HL-60 (cell line): ENCODE data around the gene CENPC.
"Not testable (repeated sequence)": the region's sequence is repeated elsewhere in the genome, so short reads cannot be mapped to it uniquely, and the experiment has no call there.

Experiments used
- DNase-seq, 2 experiments: peaks; one replicate each; pipeline ENCODE4 v3.0.0-alpha.2; 2010 to 2020; ENCODE audit warnings: low read depth in 1 of 2, low spot score in 1 of 2
- H3K27ac ChIP-seq: fragments of 250-450 bp; sonication (Bioruptor Pico); replicated peaks from 2 replicates; pipeline ENCODE4 v1.5.1; 2020; ENCODE audit warnings: mild to moderate bottlenecking, moderate library complexity
- H3K27me3 ChIP-seq: fragments of 250-450 bp; sonication (Bioruptor Pico); 2 replicates; pipeline ENCODE4 v1.5.1; 2021; ENCODE audit warnings: mild to moderate bottlenecking, moderate library complexity; ENCODE audit not compliant: insufficient read depth, poor library complexity, severe bottlenecking
- H3K4me3 ChIP-seq: replicated peaks from 2 replicates; pipeline ENCODE4 v1.5.1; 2011; ENCODE audit warnings: mild to moderate bottlenecking, control low read depth, low read length; ENCODE audit not compliant: insufficient read depth
- GABPA ChIP-seq: IDR thresholded peaks from 2 replicates; pipeline ENCODE4 v1.6.1; 2012; ENCODE audit warnings: low read depth
- POLR2AphosphoS5 ChIP-seq: IDR thresholded peaks from 2 replicates; pipeline ENCODE4 v1.6.1; 2012; ENCODE audit warnings: low read depth
- SPI1 ChIP-seq: IDR thresholded peaks from 2 replicates; pipeline ENCODE4 v1.6.1; 2012; ENCODE audit warnings: low read depth, mild to moderate bottlenecking, borderline replicate concordance
- TF ChIP-seq, protein P1 (sequence below): IDR thresholded peaks from one replicate; pipeline ENCODE4 v1.5.1; 2011; ENCODE audit warnings: low read length, control low read depth, inconsistent platforms; ENCODE audit not compliant: insufficient read depth
- TF ChIP-seq, protein P2 (sequence below): IDR thresholded peaks from 2 replicates; pipeline ENCODE4 v1.6.1; 2012; ENCODE audit warnings: low read depth; ENCODE audit not compliant: insufficient replicate concordance

CENPC gene

DNA sequence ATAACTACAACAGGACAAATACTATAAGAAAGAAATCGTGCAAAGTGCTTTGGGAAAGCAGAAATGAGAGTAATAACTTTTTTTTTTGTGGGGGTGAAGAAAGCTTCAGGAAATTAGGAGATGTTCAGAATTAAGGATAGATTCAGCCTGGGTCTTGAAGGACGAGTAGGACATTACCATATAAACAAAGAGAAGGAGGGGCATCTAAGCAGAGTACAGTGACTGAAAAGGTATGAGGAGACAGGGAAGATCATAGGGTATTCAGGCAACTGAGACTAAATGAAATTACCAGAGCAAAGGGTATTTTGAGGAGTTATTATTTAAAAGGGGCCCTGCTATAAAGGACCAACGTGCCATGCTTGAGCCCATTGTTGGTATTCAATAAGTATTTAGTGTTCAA lies 10.1 kb upstream of the CENPC start:
- Histone ChIP-seq H3K4me3 (no peak overlapping the region), H3K27ac (no peak overlapping the region), H3K27me3 (no peaks in the 10 kb centered on the region)
- TF ChIP-seq POLR2AphosphoS5 (no peak), GABPA (no peak), SPI1 (no peak)
- TF ChIP-seq, protein P1, sequence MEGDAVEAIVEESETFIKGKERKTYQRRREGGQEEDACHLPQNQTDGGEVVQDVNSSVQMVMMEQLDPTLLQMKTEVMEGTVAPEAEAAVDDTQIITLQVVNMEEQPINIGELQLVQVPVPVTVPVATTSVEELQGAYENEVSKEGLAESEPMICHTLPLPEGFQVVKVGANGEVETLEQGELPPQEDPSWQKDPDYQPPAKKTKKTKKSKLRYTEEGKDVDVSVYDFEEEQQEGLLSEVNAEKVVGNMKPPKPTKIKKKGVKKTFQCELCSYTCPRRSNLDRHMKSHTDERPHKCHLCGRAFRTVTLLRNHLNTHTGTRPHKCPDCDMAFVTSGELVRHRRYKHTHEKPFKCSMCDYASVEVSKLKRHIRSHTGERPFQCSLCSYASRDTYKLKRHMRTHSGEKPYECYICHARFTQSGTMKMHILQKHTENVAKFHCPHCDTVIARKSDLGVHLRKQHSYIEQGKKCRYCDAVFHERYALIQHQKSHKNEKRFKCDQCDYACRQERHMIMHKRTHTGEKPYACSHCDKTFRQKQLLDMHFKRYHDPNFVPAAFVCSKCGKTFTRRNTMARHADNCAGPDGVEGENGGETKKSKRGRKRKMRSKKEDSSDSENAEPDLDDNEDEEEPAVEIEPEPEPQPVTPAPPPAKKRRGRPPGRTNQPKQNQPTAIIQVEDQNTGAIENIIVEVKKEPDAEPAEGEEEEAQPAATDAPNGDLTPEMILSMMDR = no peak
- TF ChIP-seq, protein P2, sequence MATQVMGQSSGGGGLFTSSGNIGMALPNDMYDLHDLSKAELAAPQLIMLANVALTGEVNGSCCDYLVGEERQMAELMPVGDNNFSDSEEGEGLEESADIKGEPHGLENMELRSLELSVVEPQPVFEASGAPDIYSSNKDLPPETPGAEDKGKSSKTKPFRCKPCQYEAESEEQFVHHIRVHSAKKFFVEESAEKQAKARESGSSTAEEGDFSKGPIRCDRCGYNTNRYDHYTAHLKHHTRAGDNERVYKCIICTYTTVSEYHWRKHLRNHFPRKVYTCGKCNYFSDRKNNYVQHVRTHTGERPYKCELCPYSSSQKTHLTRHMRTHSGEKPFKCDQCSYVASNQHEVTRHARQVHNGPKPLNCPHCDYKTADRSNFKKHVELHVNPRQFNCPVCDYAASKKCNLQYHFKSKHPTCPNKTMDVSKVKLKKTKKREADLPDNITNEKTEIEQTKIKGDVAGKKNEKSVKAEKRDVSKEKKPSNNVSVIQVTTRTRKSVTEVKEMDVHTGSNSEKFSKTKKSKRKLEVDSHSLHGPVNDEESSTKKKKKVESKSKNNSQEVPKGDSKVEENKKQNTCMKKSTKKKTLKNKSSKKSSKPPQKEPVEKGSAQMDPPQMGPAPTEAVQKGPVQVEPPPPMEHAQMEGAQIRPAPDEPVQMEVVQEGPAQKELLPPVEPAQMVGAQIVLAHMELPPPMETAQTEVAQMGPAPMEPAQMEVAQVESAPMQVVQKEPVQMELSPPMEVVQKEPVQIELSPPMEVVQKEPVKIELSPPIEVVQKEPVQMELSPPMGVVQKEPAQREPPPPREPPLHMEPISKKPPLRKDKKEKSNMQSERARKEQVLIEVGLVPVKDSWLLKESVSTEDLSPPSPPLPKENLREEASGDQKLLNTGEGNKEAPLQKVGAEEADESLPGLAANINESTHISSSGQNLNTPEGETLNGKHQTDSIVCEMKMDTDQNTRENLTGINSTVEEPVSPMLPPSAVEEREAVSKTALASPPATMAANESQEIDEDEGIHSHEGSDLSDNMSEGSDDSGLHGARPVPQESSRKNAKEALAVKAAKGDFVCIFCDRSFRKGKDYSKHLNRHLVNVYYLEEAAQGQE = no peak
- DNase-seq = no peak

DNA sequence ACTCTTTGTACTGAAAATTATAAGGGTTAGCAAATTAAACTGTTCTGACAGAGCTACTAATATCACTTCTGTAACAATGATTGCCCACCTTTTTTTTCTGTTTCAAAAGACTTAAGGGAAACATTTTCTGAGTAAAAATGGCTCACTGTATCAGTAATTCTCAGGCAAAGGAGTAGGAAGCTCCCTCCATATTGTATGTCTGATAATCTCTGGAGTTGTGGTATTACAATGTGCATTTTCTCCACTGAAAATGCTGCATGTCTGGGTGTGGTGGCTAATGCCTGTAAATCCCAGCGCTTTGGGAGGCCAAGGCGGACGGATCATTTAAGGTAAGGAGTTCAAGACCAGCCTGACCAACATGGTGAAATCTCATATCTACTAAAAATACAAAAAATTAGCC lies 8.8 kb upstream of the CENPC start:
- Histone ChIP-seq H3K27ac (no peak overlapping the region), H3K27me3 (no peaks in the 10 kb centered on the region), H3K4me3 (no peak overlapping the region)
- no peak for DNase-seq
- no peak for TF ChIP-seq POLR2AphosphoS5
- TF ChIP-seq, protein P1 = no peak

DNA sequence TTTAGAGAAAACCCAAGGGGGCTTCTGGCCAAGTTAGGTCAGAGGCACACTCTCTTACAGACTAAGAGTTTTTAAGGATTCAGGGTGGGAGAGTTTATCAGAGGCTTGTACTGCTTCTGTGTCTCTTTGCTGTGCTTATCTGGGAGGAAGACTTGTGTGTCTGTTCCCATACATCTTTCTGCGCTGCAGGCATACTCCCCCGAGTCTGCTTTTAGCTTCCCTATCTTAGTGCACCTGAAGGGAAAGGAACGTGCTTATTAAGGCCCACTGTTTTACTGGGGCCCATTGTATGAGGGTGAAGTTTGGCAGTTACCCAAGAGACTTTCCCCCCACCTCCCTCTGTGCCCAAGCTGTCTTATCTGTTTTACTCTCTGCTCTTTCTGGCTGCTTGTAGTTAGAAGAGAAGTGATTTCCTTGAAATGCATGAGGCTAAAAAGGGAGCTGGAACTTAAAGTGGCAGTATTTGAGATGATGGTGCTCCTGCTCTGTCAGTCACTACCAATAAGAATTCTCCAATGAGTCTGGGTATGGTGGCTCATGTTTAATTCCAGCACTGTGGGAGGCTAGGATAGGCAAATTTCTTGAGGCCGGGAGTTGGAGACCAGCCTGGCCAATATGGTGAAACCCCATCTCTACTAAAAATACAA lies 7.0 kb upstream of the CENPC start:
- DNase-seq, H3K4me3 ChIP-seq, H3K27me3 ChIP-seq, H3K27ac ChIP-seq: not testable (repeated sequence)

DNA sequence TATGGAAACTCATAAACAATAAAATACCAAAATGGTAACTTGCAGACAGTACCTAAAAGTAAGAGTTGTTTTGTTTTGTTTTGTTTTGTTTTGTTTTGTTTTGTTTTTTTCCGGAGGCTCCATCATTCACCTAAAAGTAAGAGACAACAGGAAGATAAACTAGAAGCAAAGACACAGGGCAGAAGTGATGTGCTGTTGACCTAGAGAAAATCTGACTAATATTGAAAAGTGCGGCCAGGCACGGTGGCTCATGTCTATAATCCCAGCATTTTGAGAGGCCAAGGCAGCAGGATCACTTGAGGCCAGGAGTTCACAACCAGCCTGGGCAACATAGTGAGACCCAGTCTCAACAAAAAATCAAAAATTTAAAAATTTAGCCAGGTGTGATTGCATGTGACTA lies 5.6 kb upstream of the CENPC start:
- Histone ChIP-seq H3K27me3 (no peaks in the 10 kb centered on the region), H3K4me3 (no peak overlapping the region), H3K27ac (no peak overlapping the region)
- TF ChIP-seq POLR2AphosphoS5 (no peak), GABPA (no peak)
- TF ChIP-seq, protein P2 = no peak
- TF ChIP-seq, protein P1 = no peak
- DNase-seq = no peak
